Neural progenitor cell (in vitro differentiated cells): ENCODE results near the gene ADGRF5. TPM values are rescaled to one million over a fixed set of nuclear protein-coding genes. Genes with fewer than 3 reads are reported as not detected.
"Not testable (repeated sequence)": the region's sequence is repeated elsewhere in the genome, so short reads cannot be mapped to it uniquely, and the experiment has no call there.

Experiments
- DNase-seq: peaks from one replicate; pipeline ENCODE4 v3.0.0-alpha.2; 2016; ENCODE audit warnings: low spot score
- H2AFZ ChIP-seq: fragments of 200-600 bp; sonication (generic); replicated peaks from 2 replicates; pipeline ENCODE4 v1.6.1; 2016; ENCODE audit warnings: antibody characterized with exemption
- H3F3A ChIP-seq: fragments of 200-600 bp; sonication (generic); 2 replicates; pipeline ENCODE4 v1.6.1; 2016; ENCODE audit warnings: antibody characterized with exemption, low read depth
- H3K27ac ChIP-seq: fragments of 200-600 bp; sonication (generic); 2 replicates; pipeline ENCODE4 v1.5.1; 2016; ENCODE audit warnings: mild to moderate bottlenecking
- H3K27me3 ChIP-seq: fragments of 200-600 bp; sonication (generic); 2 replicates; pipeline ENCODE4 v1.6.1; 2016; ENCODE audit warnings: mild to moderate bottlenecking, moderate library complexity
- H3K36me3 ChIP-seq: fragments of 200-600 bp; sonication (generic); 2 replicates; pipeline ENCODE4 v1.5.1; 2016
- H3K4me1 ChIP-seq: fragments of 200-600 bp; sonication (generic); 2 replicates; pipeline ENCODE4 v1.6.1; 2016; ENCODE audit warnings: mixed run types
- H3K4me2 ChIP-seq: fragments of 200-600 bp; sonication (generic); 2 replicates; pipeline ENCODE4 v1.6.1; 2016
- H3K4me3 ChIP-seq: fragments of 200-600 bp; sonication (generic); 2 replicates; pipeline ENCODE4 v1.5.1; 2016
- H3K79me2 ChIP-seq: fragments of 200-600 bp; sonication (generic); 2 replicates; pipeline ENCODE4 v1.6.1; 2016; ENCODE audit warnings: low read depth
- H3K9ac ChIP-seq: fragments of 200-600 bp; sonication (generic); 2 replicates; pipeline ENCODE4 v1.6.1; 2016
- H3K9me3 ChIP-seq: fragments of 200-600 bp; sonication (generic); 2 replicates; pipeline ENCODE4 v1.5.1; 2016; ENCODE audit warnings: low read depth
- H4K20me1 ChIP-seq: fragments of 200-600 bp; sonication (generic); 2 replicates; pipeline ENCODE4 v1.6.1; 2016; ENCODE audit warnings: low read depth
- H3K27ac Mint-ChIP-seq: 3 replicates; pipeline ENCODE4 v1.8.0; 2021; ENCODE audit warnings: mixed read lengths
- H3K27me3 Mint-ChIP-seq: 2 replicates; pipeline ENCODE4 v1.8.0; 2022; ENCODE audit warnings: low read depth, mild to moderate bottlenecking, inconsistent platforms, moderate library complexity, mixed read lengths; ENCODE audit not compliant: insufficient read depth
- H3K36me3 Mint-ChIP-seq: 3 replicates; pipeline ENCODE4 v1.8.0; 2021; ENCODE audit warnings: mixed read lengths
- H3K4me1 Mint-ChIP-seq: 3 replicates; pipeline ENCODE4 v1.8.0; 2021; ENCODE audit warnings: mixed read lengths
- H3K4me3 Mint-ChIP-seq: 3 replicates; pipeline ENCODE4 v1.8.0; 2021; ENCODE audit warnings: mild to moderate bottlenecking, moderate library complexity, mixed read lengths
- H3K9me3 Mint-ChIP-seq: 3 replicates; pipeline ENCODE4 v1.8.0; 2020; ENCODE audit warnings: mixed read lengths
- CTCF ChIP-seq: fragments of 200-600 bp; sonication (generic); IDR thresholded peaks from 2 replicates; pipeline ENCODE4 v1.5.1; 2017; ENCODE audit warnings: antibody characterized with exemption, mild to moderate bottlenecking
- EZH2 ChIP-seq: fragments of 200-600 bp; sonication (generic); IDR thresholded peaks from 2 replicates; pipeline ENCODE4 v1.6.1; 2017; ENCODE audit warnings: antibody characterized with exemption, mild to moderate bottlenecking, moderate library complexity
- EZH2phosphoT487 ChIP-seq: fragments of 200-600 bp; sonication (generic); IDR thresholded peaks from 2 replicates; pipeline ENCODE4 v1.6.1; 2017; ENCODE audit warnings: antibody characterized with exemption
- total RNA-seq: library from RNA; depleted of rRNA; stranded (reverse); fragments of >200 nt; gene quantifications from 2 replicates; pipeline ENCODE4 v1.2.3, GENCODE V29; 2015; ENCODE audit warnings: low replicate concordance

Gene ADGRF5
- total RNA-seq, 1 donor from 2014 or later: not detected

DNA sequence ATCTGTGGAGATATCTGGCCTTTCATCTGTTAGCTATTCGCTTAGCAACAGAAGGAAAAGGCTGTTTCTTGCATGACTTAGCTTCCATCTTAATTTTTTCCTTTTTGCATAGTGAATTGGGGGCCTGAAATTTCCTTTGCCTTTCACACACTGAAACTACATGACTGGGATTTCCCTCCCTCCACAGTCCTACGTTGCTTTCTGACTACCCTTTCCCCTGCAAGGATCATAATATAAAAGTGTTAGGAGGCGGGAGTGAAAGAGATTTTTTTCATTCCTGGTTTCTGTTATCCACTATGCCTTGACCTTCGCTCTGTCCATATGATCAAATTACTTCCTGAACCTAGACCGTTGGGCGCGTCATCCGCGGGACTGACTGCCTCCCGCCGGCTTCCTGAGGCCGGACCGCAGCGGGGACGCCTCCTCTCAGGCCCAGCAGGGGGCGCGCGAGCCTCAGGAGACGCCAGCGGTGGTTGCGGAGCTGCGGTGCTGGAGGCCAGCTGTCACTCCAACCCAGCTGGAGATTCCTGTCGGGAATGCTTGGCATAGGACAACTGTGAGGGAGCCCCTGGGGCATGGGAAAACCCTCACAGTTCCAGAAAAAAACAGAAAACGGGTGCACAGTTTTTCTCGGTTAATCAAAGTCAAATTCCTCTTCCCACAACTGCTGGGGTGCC, 72.9 kb downstream of the ADGRF5 start:
- no peaks in the 10 kb centered on the region for H3K4me1 ChIP-seq
- TF ChIP-seq EZH2phosphoT487 (no peak), CTCF (peak; percentile 96), EZH2 (peak; percentile 41)
- peak; percentile 94 for DNase-seq
- H4K20me1 ChIP-seq: no peaks in the 10 kb centered on the region
- no peaks in the 10 kb centered on the region for H3K9me3 ChIP-seq
- no peaks in the 10 kb centered on the region for H3K79me2 ChIP-seq
- Mint-ChIP-seq H3K4me3 (peak overlapping the region; percentile 73), H3K9me3 (peaks cover 3% of the 10 kb centered on the region), H3K36me3 (no peaks in the 10 kb centered on the region), H3K27ac (no peak overlapping the region), H3K27me3 (peaks cover 8% of the 10 kb centered on the region), H3K4me1 (peaks cover 30% of the 10 kb centered on the region)
- peak overlapping the region; percentile 30 for H3K4me3 ChIP-seq
- H3K4me2 ChIP-seq: peak overlapping the region; percentile 68
- no peaks in the 10 kb centered on the region for H3F3A ChIP-seq
- H3K36me3 ChIP-seq: no peaks in the 10 kb centered on the region
- H2AFZ ChIP-seq: peak overlapping the region; percentile 64
- H3K27me3 ChIP-seq: peaks cover 14% of the 10 kb centered on the region
- no peak overlapping the region for H3K9ac ChIP-seq
- H3K27ac ChIP-seq: no peak overlapping the region

DNA sequence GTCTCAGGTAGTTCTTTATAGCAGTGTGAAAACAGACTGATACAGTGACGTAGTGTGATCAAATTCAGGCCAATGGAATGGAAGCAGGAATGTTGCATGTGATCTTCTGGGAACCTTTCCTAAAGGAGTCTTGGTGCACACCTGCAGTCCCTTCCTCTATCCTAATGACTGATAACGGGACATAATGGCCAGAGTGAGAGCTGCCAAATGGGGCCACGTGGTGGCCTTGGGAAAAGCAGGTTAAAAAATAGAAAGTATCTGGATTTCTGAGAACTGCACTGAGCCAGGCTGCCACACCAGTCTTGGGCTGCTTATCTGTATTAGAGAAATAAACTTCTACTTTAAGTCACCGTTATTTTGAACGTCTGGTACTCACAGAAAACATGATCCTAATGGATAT, 76.6 kb downstream of the ADGRF5 start:
- Histone ChIP-seq H3F3A (no peaks in the 10 kb centered on the region), H3K27ac (no peak overlapping the region), H3K4me3 (no peak overlapping the region), H4K20me1 (no peaks in the 10 kb centered on the region), H3K4me1 (no peaks in the 10 kb centered on the region), H3K4me2 (no peak overlapping the region), H3K9ac (no peak overlapping the region), H3K27me3 (peaks cover 14% of the 10 kb centered on the region), H3K9me3 (no peaks in the 10 kb centered on the region), H3K79me2 (no peaks in the 10 kb centered on the region), H2AFZ (no peak overlapping the region), H3K36me3 (no peaks in the 10 kb centered on the region)
- DNase-seq: no peak
- Mint-ChIP-seq H3K27me3 (peaks cover 10% of the 10 kb centered on the region), H3K27ac (no peak overlapping the region), H3K4me3 (no peak overlapping the region), H3K36me3 (no peaks in the 10 kb centered on the region), H3K4me1 (peaks cover 26% of the 10 kb centered on the region), H3K9me3 (peaks cover 26% of the 10 kb centered on the region)
- TF ChIP-seq EZH2phosphoT487 (no peak), CTCF (no peak), EZH2 (no peak)

DNA sequence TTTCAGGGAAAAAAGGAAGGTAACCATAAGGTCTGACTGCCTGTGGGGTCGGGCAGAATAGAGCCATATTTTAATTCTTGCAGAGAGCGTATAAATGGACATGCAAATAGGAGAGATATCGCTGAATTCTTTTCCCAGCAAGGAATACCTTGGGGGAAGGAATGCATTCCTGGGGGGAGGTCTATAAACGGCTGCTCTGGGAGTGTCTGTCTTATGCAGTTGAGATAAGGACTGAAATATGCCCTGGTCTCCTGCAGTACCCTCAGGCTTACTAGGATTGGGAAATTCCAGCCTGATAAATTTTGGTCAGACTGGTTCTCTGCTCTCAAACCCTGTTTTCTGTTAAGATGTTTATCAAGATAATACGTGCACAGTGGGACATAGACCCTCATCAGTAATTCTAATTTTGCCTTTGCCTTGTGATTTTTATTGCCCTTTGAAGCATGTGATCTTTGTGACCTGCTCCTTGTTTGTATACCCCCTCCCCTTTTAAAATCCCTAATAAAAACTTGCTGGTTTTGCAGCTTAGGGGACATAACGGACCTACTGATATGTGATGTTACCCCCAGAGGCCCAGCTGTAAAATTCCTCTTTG, 79.4 kb downstream of the ADGRF5 start:
- H3K79me2 ChIP-seq, H3K27me3 Mint-ChIP-seq, H3K4me2 ChIP-seq, H4K20me1 ChIP-seq, H3K36me3 Mint-ChIP-seq, H3K27ac Mint-ChIP-seq, DNase-seq, H3F3A ChIP-seq, H3K4me3 Mint-ChIP-seq, H3K4me1 ChIP-seq, H3K4me1 Mint-ChIP-seq, H3K9me3 ChIP-seq, H3K36me3 ChIP-seq, H2AFZ ChIP-seq, H3K27me3 ChIP-seq, H3K27ac ChIP-seq, H3K9ac ChIP-seq, H3K4me3 ChIP-seq: not testable (repeated sequence)
- peaks cover 26% of the 10 kb centered on the region for H3K9me3 Mint-ChIP-seq

GRCh38 chr6:46838033-46838432, 83.7 kb downstream of the ADGRF5 start:
- H3K27ac Mint-ChIP-seq: no peak overlapping the region
- peaks cover 22% of the 10 kb centered on the region for H3K9me3 Mint-ChIP-seq
- H3K36me3 Mint-ChIP-seq: no peaks in the 10 kb centered on the region
- no peaks in the 10 kb centered on the region for H3K9me3 ChIP-seq
- no peak overlapping the region for H3K4me3 Mint-ChIP-seq
- H3K36me3 ChIP-seq: no peaks in the 10 kb centered on the region
- TF ChIP-seq EZH2phosphoT487 (no peak), EZH2 (no peak)
- no peak overlapping the region for H3K4me3 ChIP-seq
- H4K20me1 ChIP-seq: no peaks in the 10 kb centered on the region
- no peaks in the 10 kb centered on the region for H3K27me3 ChIP-seq
- no peak overlapping the region for H3K9ac ChIP-seq
- DNase-seq: no peak
- no peaks in the 10 kb centered on the region for H3K4me1 Mint-ChIP-seq
- H3K79me2 ChIP-seq: no peaks in the 10 kb centered on the region
- H3F3A ChIP-seq: no peaks in the 10 kb centered on the region
- H3K4me2 ChIP-seq: no peak overlapping the region
- H3K27ac ChIP-seq: no peak overlapping the region
- peaks cover 4% of the 10 kb centered on the region for H3K27me3 Mint-ChIP-seq
- no peak overlapping the region for H2AFZ ChIP-seq
- no peaks in the 10 kb centered on the region for H3K4me1 ChIP-seq

DNA sequence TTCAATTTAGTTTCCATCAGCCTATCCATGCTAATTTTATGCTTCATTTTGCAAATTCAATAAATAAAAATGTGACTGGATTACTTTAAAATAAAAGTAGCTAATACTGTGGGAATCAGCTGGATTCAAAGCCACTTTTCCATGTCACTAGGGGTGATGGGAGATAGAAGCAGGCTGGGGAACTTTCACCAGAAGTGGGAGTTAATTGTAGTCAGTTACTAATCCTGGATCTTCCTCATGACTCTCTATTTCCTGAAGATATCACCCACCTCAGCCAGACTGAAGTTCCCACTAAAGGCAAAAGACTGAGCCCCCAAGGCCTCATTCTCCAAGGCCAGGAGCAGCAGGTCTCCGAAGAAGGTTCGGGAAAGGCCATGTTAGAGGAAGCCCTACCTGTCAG, 86.7 kb downstream of the ADGRF5 start:
- not testable (repeated sequence) for H3K27ac Mint-ChIP-seq, H4K20me1 ChIP-seq, H3K9me3 Mint-ChIP-seq, H3K27me3 ChIP-seq, H2AFZ ChIP-seq, H3F3A ChIP-seq, H3K79me2 ChIP-seq, DNase-seq, H3K9me3 ChIP-seq, H3K4me1 ChIP-seq, H3K27ac ChIP-seq, H3K4me2 ChIP-seq, H3K36me3 Mint-ChIP-seq, H3K4me1 Mint-ChIP-seq, H3K36me3 ChIP-seq, H3K4me3 ChIP-seq, H3K27me3 Mint-ChIP-seq, H3K9ac ChIP-seq, H3K4me3 Mint-ChIP-seq

DNA sequence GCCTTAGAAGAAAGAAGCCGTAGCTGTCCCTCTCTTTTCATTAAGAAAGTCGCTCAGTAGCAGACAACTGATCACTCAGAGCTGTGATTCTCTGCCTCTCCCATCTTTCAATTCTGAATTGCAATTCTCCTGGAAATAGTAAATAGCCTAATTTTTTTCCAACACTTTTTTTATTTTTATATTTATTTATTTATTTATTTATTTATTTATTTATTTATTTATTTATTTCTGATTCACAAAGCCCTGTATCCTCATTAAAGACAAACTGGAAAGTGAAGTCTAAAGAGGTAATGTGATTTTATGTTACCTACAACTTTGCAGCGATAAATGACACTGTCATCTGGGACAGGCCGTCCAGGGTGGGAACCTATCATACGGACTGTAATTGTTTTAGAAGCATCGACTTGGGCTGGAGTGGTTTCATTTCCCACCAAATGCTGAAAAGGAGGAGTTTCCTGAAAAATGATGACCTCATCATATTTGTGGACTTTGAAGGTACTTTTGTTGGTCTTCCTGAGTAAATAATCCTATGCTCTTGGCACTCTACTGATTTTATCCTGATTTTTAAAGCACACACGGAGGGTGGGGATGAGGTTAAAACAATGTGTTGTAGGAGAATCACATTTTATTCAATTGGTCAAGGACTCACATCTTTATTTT, 87.4 kb downstream of the ADGRF5 start:
- H3K9me3 Mint-ChIP-seq, H3F3A ChIP-seq, H3K4me1 Mint-ChIP-seq, DNase-seq, H3K4me1 ChIP-seq, H3K36me3 Mint-ChIP-seq, H3K4me3 Mint-ChIP-seq, H2AFZ ChIP-seq, H3K9me3 ChIP-seq, H3K27ac Mint-ChIP-seq, H3K4me3 ChIP-seq, H3K27me3 ChIP-seq, H3K79me2 ChIP-seq, H3K27me3 Mint-ChIP-seq, H3K27ac ChIP-seq, H3K4me2 ChIP-seq, H3K36me3 ChIP-seq, H3K9ac ChIP-seq, H4K20me1 ChIP-seq: not testable (repeated sequence)
